ENCODE data around the gene ATP6V1G3.
"Not testable (repeated sequence)": the region's sequence is repeated elsewhere in the genome, so short reads cannot be mapped to it uniquely, and the experiment has no call there.

Gene ATP6V1G3

GRCh38 chr1:198477354-198477753, 63.1 kb downstream of the ATP6V1G3 start:
- H3K4me1 Mint-ChIP-seq, CTCF ChIA-PET, H3K27me3 Mint-ChIP-seq, DNase-seq, H3K36me3 Mint-ChIP-seq, H3K4me3 Mint-ChIP-seq, H3K27ac Mint-ChIP-seq: not testable (repeated sequence)
- H3K9me3 Mint-ChIP-seq = peaks cover 13% of the 10 kb centered on the region
